LNCAP (cell line): ENCODE results near the gene TNIK.

Experiments used
- TF ChIP-seq, protein P1 (sequence below): fragments of 450-650 bp; IDR thresholded peaks from 2 replicates; pipeline ENCODE4 v1.5.1; 2017; ENCODE audit warnings: mild to moderate bottlenecking

The TNIK gene

GRCh38 chr3:171384101-171384891 lies 75.9 kb downstream of the TNIK start:
- TF ChIP-seq, protein P1, sequence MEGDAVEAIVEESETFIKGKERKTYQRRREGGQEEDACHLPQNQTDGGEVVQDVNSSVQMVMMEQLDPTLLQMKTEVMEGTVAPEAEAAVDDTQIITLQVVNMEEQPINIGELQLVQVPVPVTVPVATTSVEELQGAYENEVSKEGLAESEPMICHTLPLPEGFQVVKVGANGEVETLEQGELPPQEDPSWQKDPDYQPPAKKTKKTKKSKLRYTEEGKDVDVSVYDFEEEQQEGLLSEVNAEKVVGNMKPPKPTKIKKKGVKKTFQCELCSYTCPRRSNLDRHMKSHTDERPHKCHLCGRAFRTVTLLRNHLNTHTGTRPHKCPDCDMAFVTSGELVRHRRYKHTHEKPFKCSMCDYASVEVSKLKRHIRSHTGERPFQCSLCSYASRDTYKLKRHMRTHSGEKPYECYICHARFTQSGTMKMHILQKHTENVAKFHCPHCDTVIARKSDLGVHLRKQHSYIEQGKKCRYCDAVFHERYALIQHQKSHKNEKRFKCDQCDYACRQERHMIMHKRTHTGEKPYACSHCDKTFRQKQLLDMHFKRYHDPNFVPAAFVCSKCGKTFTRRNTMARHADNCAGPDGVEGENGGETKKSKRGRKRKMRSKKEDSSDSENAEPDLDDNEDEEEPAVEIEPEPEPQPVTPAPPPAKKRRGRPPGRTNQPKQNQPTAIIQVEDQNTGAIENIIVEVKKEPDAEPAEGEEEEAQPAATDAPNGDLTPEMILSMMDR, result no peak

DNA sequence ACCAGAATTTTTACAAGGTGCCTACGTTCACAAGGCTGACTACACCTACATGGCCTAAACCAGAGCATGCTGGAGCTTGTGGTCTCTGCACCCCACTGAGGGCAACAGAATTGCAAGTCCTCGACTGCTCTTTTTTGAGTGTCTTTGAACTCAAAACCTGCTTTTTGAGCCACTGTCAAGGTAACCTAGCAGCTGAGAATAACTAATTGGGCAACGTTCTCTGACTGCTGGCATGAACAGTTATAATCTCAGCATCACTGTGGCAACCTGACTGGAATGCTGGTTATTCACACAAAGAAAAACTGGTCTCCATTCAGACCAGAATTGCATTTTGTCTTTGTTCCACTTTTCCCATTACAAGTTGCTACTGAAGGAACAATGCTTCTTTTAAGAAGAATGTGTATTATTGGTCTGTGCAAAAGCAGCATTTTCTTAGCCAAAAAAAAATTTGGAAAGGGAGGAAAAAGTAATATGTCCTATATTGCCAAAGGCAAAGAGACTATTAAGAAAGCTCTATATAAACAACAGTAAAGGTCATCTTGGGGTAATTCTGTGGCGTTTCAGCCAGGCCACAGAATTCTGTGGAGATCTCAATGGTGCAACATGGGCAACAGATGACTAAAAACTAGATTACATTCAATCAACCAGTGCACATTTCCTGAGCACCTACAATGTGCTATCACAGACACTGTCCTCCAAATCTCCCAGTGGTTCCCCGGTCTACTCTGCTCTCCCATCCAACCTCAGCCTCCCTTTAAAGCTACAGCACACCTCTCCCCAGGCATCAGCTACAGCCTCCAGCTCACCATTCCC lies 76.8 kb downstream of the TNIK start:
- TF ChIP-seq, protein P1, result no peak

DNA sequence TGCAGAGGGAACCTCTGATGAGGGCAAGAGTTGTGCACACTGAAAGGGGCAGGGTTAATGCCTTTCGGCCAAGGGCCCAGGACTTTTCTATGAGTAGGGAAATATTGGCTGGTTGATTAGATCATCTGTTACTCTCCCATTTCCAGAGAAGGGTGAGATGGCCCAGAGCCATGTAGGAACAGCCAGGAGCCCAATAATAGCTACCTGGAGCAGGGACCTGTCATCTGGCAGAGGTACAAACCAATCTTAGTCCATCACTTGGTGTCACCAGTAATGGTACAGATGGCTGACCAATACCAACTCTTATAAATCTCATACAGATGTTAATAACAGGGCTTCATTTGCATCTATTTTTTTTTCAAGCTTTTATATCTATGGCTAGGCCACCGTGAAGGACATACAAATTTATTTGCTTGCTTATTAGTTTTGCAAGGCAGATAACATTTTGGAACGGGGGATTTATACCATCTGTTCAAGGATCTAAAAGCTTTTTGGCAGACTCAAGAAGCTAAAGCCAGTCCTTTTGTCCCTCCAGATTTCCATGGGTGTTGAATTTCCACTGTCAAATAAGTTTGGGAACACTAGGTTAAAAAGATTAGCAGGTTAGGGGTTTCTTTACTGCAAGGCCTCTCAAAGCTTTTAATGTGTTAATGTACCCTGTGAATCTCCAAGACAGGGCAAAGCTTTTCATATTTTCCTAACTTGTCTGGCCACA lies 79.3 kb downstream of the TNIK start:
- TF ChIP-seq, protein P1, result no peak

DNA sequence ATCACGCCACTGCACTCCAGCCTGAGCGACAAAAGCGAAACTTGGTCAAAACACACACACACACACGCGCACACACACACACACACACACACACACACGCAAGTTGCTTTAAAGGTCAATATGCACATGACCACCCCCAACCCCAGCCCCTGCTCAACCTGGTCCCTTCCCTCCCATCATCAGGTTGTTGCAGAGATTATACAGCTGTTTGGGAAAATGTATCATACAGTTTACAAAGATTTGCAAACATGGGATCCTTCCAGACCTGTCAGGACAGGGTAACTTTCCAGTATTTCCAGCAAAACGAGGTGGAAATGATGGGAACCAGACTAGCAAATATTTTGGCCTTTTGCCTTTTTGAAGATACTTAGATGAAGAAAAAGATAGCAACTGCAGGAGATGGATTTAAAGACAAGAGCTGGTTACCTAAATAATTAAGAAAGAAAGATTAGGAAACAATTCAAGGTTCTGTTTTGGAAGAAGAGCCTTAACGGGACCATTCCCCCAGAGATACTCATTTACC lies 80.2 kb downstream of the TNIK start:
- TF ChIP-seq, protein P1, result no peak

- TF ChIP-seq, protein P1, result no peak
Observed at GRCh38 chr3:171379281-171379680, 80.9 kb downstream of the TNIK start.

GRCh38 chr3:171378586-171378985 lies 81.6 kb downstream of the TNIK start:
- TF ChIP-seq, protein P1, result no peak

GRCh38 chr3:171377859-171378258 lies 82.3 kb downstream of the TNIK start:
- TF ChIP-seq, protein P1, result no peak
